ENCODE results near the gene NR4A1. TPM values are rescaled to one million over a fixed set of nuclear protein-coding genes. Genes with fewer than 3 reads are reported as not detected.

The NR4A1 gene
- total RNA-seq, 1 experiment from 2014 or later = 37.9 TPM

GRCh38 chr12:52081263-52081733, 30.1 kb downstream of the NR4A1 start:
- no peak overlapping the region for H3K4me3 Mint-ChIP-seq (ENCODE audit: unreplicated experiment)
- Histone ChIP-seq H3K9me3 (no peaks in the 10 kb centered on the region), H3K27me3 (replicated peaks; ENCODE audit: control insufficient read depth, insufficient read depth, low read length) (no peaks in the 10 kb centered on the region), H3K4me3 (ENCODE audit: low read depth, low read length) (no peak overlapping the region), H3K36me3 (ENCODE audit: control insufficient read depth, insufficient read depth, low read length) (no peaks in the 10 kb centered on the region; the same call in 1 of the 2 replicates), H3K4me1 (no peaks in the 10 kb centered on the region)
- H3K36me3 Mint-ChIP-seq (ENCODE audit: insufficient read depth, unreplicated experiment) = peaks cover 23% of the 10 kb centered on the region
- no peaks in the 10 kb centered on the region for H3K9me3 Mint-ChIP-seq (ENCODE audit: unreplicated experiment)
- ChIA-PET CTCF (interaction anchor here (0.7 to 6.4 kb wide), 4 partner anchors 12 to 57 kb away, joined by 3 to 102 read pairs (median 10); no protein-coding TSS in a partner anchor), POLR2A (interaction anchor here (0.5 kb wide), 1 partner anchor 13 kb away, joined by 3 read pairs; no protein-coding TSS in a partner anchor)
- no TSS peak for BruUV-seq (replicated peaks)
- DNase-seq = no peak
- intact Hi-C loops (cut with micrococcal nuclease; ENCODE audit: unreplicated experiment) = no loop called here
- no peaks in the 10 kb centered on the region for H3K27me3 Mint-ChIP-seq (ENCODE audit: insufficient read depth, unreplicated experiment)
- no peak overlapping the region for H3K27ac Mint-ChIP-seq (ENCODE audit: unreplicated experiment)
- H3K4me1 Mint-ChIP-seq (ENCODE audit: low read depth, unreplicated experiment) = peaks cover 7% of the 10 kb centered on the region
- no peak for TF ChIP-seq CTCF (IDR thresholded peaks at IDR 0.05; ENCODE audit: insufficient read depth in 1 of 2, low read depth in 1 of 2, low read length in 1 of 2, severe bottlenecking in 1 of 2, unreplicated experiment in 1 of 2)

GRCh38 chr12:52082026-52082668, 30.9 kb downstream of the NR4A1 start:
- no peaks in the 10 kb centered on the region for H3K27me3 Mint-ChIP-seq (ENCODE audit: insufficient read depth, unreplicated experiment)
- Histone ChIP-seq H3K36me3 (ENCODE audit: control insufficient read depth, insufficient read depth, low read length) (no peaks in the 10 kb centered on the region; the same call in 1 of the 2 replicates), H3K9me3 (no peaks in the 10 kb centered on the region), H3K4me3 (ENCODE audit: low read depth, low read length) (no peak overlapping the region), H3K4me1 (no peaks in the 10 kb centered on the region), H3K27me3 (replicated peaks; ENCODE audit: control insufficient read depth, insufficient read depth, low read length) (no peaks in the 10 kb centered on the region)
- H3K4me1 Mint-ChIP-seq (ENCODE audit: low read depth, unreplicated experiment) = peaks cover 7% of the 10 kb centered on the region
- ChIA-PET CTCF (interaction anchor here (0.7 to 6.4 kb wide), 9 partner anchors 10 to 201 kb away, joined by 3 to 102 read pairs (median 5); partner anchors contain the start of genes ATG101 and NR4A1), POLR2A (no interaction called here)
- H3K9me3 Mint-ChIP-seq (ENCODE audit: unreplicated experiment) = no peaks in the 10 kb centered on the region
- intact Hi-C loops (cut with micrococcal nuclease; ENCODE audit: unreplicated experiment) = loop anchor here (2.0 kb wide), 1 partner anchor 39 kb away; no protein-coding TSS in a partner anchor
- H3K27ac Mint-ChIP-seq (ENCODE audit: unreplicated experiment) = peak overlapping the region; percentile 6
- peaks cover 14% of the 10 kb centered on the region for H3K36me3 Mint-ChIP-seq (ENCODE audit: insufficient read depth, unreplicated experiment)
- DNase-seq = no peak
- no peak for TF ChIP-seq CTCF (IDR thresholded peaks at IDR 0.05; ENCODE audit: insufficient read depth in 1 of 2, low read depth in 1 of 2, low read length in 1 of 2, severe bottlenecking in 1 of 2, unreplicated experiment in 1 of 2)
- H3K4me3 Mint-ChIP-seq (ENCODE audit: unreplicated experiment) = no peak overlapping the region
- BruUV-seq (replicated peaks) = no TSS peak

- Histone ChIP-seq H3K4me1 (no peaks in the 10 kb centered on the region), H3K36me3 (ENCODE audit: control insufficient read depth, insufficient read depth, low read length) (no peaks in the 10 kb centered on the region; the same call in 1 of the 2 replicates), H3K27me3 (replicated peaks; ENCODE audit: control insufficient read depth, insufficient read depth, low read length) (no peaks in the 10 kb centered on the region), H3K9me3 (no peaks in the 10 kb centered on the region), H3K4me3 (ENCODE audit: low read depth, low read length) (no peak overlapping the region)
- DNase-seq = no peak
- ChIA-PET POLR2A (interaction anchor here (0.5 kb wide), 1 partner anchor 11 kb away, joined by 3 read pairs; no protein-coding TSS in a partner anchor), CTCF (interaction anchor here (0.5 to 6.4 kb wide), 10 partner anchors 11 to 1196 kb away, joined by 3 to 102 read pairs (median 4); partner anchors contain the start of genes ATG101 and NR4A1)
- no peak for TF ChIP-seq CTCF (IDR thresholded peaks at IDR 0.05; ENCODE audit: insufficient read depth in 1 of 2, low read depth in 1 of 2, low read length in 1 of 2, severe bottlenecking in 1 of 2, unreplicated experiment in 1 of 2)
- no peak overlapping the region for H3K4me3 Mint-ChIP-seq (ENCODE audit: unreplicated experiment)
- intact Hi-C loops (cut with micrococcal nuclease; ENCODE audit: unreplicated experiment) = loop anchor here (2.0 kb wide), 1 partner anchor 38 kb away; no protein-coding TSS in a partner anchor
- H3K27ac Mint-ChIP-seq (ENCODE audit: unreplicated experiment) = no peak overlapping the region
- BruUV-seq (replicated peaks) = no TSS peak
- peaks cover 9% of the 10 kb centered on the region for H3K36me3 Mint-ChIP-seq (ENCODE audit: insufficient read depth, unreplicated experiment)
- H3K4me1 Mint-ChIP-seq (ENCODE audit: low read depth, unreplicated experiment) = peaks cover 7% of the 10 kb centered on the region
- no peaks in the 10 kb centered on the region for H3K27me3 Mint-ChIP-seq (ENCODE audit: insufficient read depth, unreplicated experiment)
- no peaks in the 10 kb centered on the region for H3K9me3 Mint-ChIP-seq (ENCODE audit: unreplicated experiment)
These were observed 31.4 kb downstream of the NR4A1 start for GRCh38 chr12:52082669-52082987.
